HepG2 (cell line): ENCODE results near the gene SYMPK. TPM values are rescaled to one million over a fixed set of nuclear protein-coding genes. Genes with fewer than 3 reads are reported as not detected.

Experiments used
- ATAC-seq: fragments of 200-7000 bp; cut with Tn5 transposase; 3 replicates; pipeline ENCODE4 v1.9.1; 2020; ENCODE audit warnings: mild to moderate bottlenecking, moderate library complexity
- BruUV-seq: library from RNA; stranded (reverse); fragments of 400-500 nt; replicated peaks from 2 replicates; lab custom pipeline; 2021; lab: Mats Ljungman, UMichigan
- CTCF ChIA-PET: fragments of 300-600 bp; formaldehyde crosslinking; extraction: SDS; loops from one replicate; lab custom pipeline; 2021; ENCODE audit warnings: low total read pairs, inconsistent platforms, low intra/inter-chr PET ratio; lab: Yijun Ruan, JAX
- POLR2A ChIA-PET: fragments of 350-600 bp; sonication (Branson Sonifier 250); formaldehyde crosslinking; loops from one replicate; lab custom pipeline; 2020; ENCODE audit warnings: antibody characterized with exemption, inconsistent platforms; lab: Yijun Ruan, JAX
- DNase-seq: peaks from one replicate; pipeline ENCODE4 v3.0.0-alpha.2; 2015; ENCODE audit warnings: low spot score
- FAIRE-seq: peaks from 3 replicates; lab custom pipeline; 2011; peaks lifted over from hg19 to GRCh38; lab: Jason Lieb, UNC
- H2AFZ ChIP-seq: one replicate; pipeline ENCODE4 v1.6.1; 2011; ENCODE audit warnings: low read length, inconsistent platforms
- H3K27ac ChIP-seq: fragments of 300-600 bp; 3 replicates; pipeline ENCODE4 v1.8.0; 2011; ENCODE audit warnings: mixed run types, mild to moderate bottlenecking, mixed read lengths, low read length, inconsistent platforms; ENCODE audit not compliant: insufficient read depth; ENCODE audit errors: extremely low read length
- H3K27me3 ChIP-seq, 2 experiments: fragments of 200-600 bp in 1 of 2; 2 replicates in 1 of 2; 3 replicates in 1 of 2; pipeline versions ENCODE4 v1.6.0 to v1.8.0; 2011; ENCODE audit warnings: low read length in 2 of 2, mild to moderate bottlenecking in 2 of 2, moderate library complexity in 2 of 2, inconsistent platforms in 1 of 2; ENCODE audit not compliant: insufficient read depth in 2 of 2, control insufficient read depth in 1 of 2
- H3K36me3 ChIP-seq, 2 experiments: fragments of 200-600 bp in 1 of 2; replicated peaks in 1 of 2; 2 replicates in 1 of 2; 3 replicates in 1 of 2; pipeline versions ENCODE4 v1.5.1 to v1.8.0; 2011; ENCODE audit warnings: low read length in 2 of 2, inconsistent platforms in 1 of 2; ENCODE audit not compliant: insufficient read depth in 2 of 2, control insufficient read depth in 1 of 2
- H3K4me1 ChIP-seq: 2 replicates; pipeline ENCODE4 v1.5.1; 2012; ENCODE audit warnings: low read length, inconsistent platforms; ENCODE audit not compliant: insufficient read depth
- H3K4me2 ChIP-seq: 2 replicates; pipeline ENCODE4 v1.6.0; 2011; ENCODE audit warnings: low read depth, low read length, inconsistent platforms
- H3K4me3 ChIP-seq, 3 experiments: fragments of 200-600 bp in 1 of 3; sonication (generic), shearing (Covaris generic) in 1 of 3; replicated peaks in 1 of 3; 2 replicates each; pipeline ENCODE4 v1.5.1; 2011 to 2016; ENCODE audit warnings: low read length in 3 of 3, inconsistent platforms in 2 of 3, low read depth in 2 of 3, mild to moderate bottlenecking in 2 of 3, control low read depth in 1 of 3, mixed read lengths in 1 of 3; ENCODE audit not compliant: insufficient read depth in 1 of 3
- H3K79me2 ChIP-seq: one replicate; pipeline ENCODE4 v1.6.1; 2011; ENCODE audit warnings: low read length, inconsistent platforms; ENCODE audit not compliant: insufficient read depth
- H3K9ac ChIP-seq: 2 replicates; pipeline ENCODE4 v1.6.0; 2011; ENCODE audit warnings: mild to moderate bottlenecking, low read depth, low read length, inconsistent platforms; ENCODE audit not compliant: insufficient read depth
- H3K9me3 ChIP-seq: 2 replicates; pipeline ENCODE4 v1.5.1; 2012; ENCODE audit warnings: mild to moderate bottlenecking, low read length
- H4K20me1 ChIP-seq: 2 replicates; pipeline ENCODE4 v1.6.0; 2011; ENCODE audit warnings: inconsistent platforms, mild to moderate bottlenecking, low read length, moderate library complexity; ENCODE audit not compliant: insufficient read depth
- CREM ChIP-seq, 2 experiments: sonication (generic) in 1 of 2; formaldehyde crosslinking in 1 of 2; IDR thresholded peaks; 2 replicates each; pipeline versions ENCODE4 v1.4.0 to v1.6.1; 2016 to 2020; ENCODE audit warnings: antibody characterized with exemption in 1 of 2, mild to moderate bottlenecking in 1 of 2, missing genetic modification reagents in 1 of 2
- EP300 ChIP-seq, 3 experiments: sonication (generic) in 1 of 3; formaldehyde crosslinking in 1 of 3; IDR thresholded peaks; 2 replicates each; pipeline versions ENCODE4 v1.5.1 to v1.6.1; 2011 to 2020; ENCODE audit warnings: low read depth in 2 of 3, low read length in 2 of 3, borderline replicate concordance in 1 of 3, improper control_type of control experiment in 1 of 3, mild to moderate bottlenecking in 1 of 3, missing genetic modification reagents in 1 of 3, moderate library complexity in 1 of 3
- MATR3 ChIP-seq: sonication (generic); formaldehyde crosslinking; IDR thresholded peaks from 2 replicates; pipeline ENCODE4 v1.4.0; 2020; ENCODE audit warnings: missing genetic modification reagents
- NKX3-1 ChIP-seq: sonication (generic); formaldehyde crosslinking; IDR thresholded peaks from 2 replicates; pipeline ENCODE4 v1.5.0; 2020; ENCODE audit warnings: missing genetic modification reagents
- RBFOX2 ChIP-seq: fragments of 200-400 bp; formaldehyde crosslinking; IDR thresholded peaks from 2 replicates; pipeline ENCODE4 v1.6.1; 2017; ENCODE audit warnings: low read depth, mild to moderate bottlenecking, low read length
- REPIN1 ChIP-seq: sonication (generic); formaldehyde crosslinking; IDR thresholded peaks from 2 replicates; pipeline ENCODE4 v1.8.0; 2022; ENCODE audit warnings: missing genetic modification reagents, low read depth, mild to moderate bottlenecking, borderline replicate concordance
- SOX6 ChIP-seq, 2 experiments: fragments of 450-650 bp in 1 of 2; sonication (generic) in 1 of 2; formaldehyde crosslinking in 1 of 2; IDR thresholded peaks; 2 replicates each; pipeline versions ENCODE4 v1.4.0 to v1.6.1; 2017 to 2020; ENCODE audit warnings: antibody characterized with exemption in 1 of 2, mild to moderate bottlenecking in 1 of 2, missing genetic modification reagents in 1 of 2
- ZNF101 ChIP-seq: sonication (generic); formaldehyde crosslinking; IDR thresholded peaks from 2 replicates; pipeline ENCODE4 v1.4.0; 2020; ENCODE audit warnings: mild to moderate bottlenecking, low read depth, missing genetic modification reagents, borderline replicate concordance
- ZNF282 ChIP-seq: fragments of 450-650 bp; IDR thresholded peaks from 2 replicates; pipeline ENCODE4 v1.6.1; 2018; ENCODE audit not compliant: partially characterized antibody
- ZNF558 ChIP-seq: sonication (generic); formaldehyde crosslinking; IDR thresholded peaks from 2 replicates; pipeline ENCODE4 v1.9.0; 2022; ENCODE audit warnings: mild to moderate bottlenecking, missing genetic modification reagents, borderline replicate concordance
- ZNF569 ChIP-seq: sonication (generic); formaldehyde crosslinking; IDR thresholded peaks from 2 replicates; pipeline ENCODE4 v1.5.0; 2020; ENCODE audit warnings: mild to moderate bottlenecking, missing genetic modification reagents, moderate library complexity, borderline replicate concordance
- ZNF652 ChIP-seq: IDR thresholded peaks from 2 replicates; pipeline ENCODE4 v1.6.1; 2016; ENCODE audit warnings: low read depth, borderline replicate concordance
- ZNF724P ChIP-seq: sonication (generic); formaldehyde crosslinking; IDR thresholded peaks from 2 replicates; pipeline ENCODE4 v1.8.0; 2022; ENCODE audit warnings: missing genetic modification reagents, borderline replicate concordance
- ZNF850 ChIP-seq: sonication (generic); formaldehyde crosslinking; conservative IDR thresholded peaks from 2 replicates; pipeline ENCODE4 v1.9.0; 2021; ENCODE audit warnings: mild to moderate bottlenecking, missing genetic modification reagents
- WGBS: methylation state at CpG from one replicate; pipeline ENCODE4 v1.1.6; 2017; ENCODE audit warnings: low lambda C conversion rate; 5-methylcytosine and 5-hydroxymethylcytosine counted together
- in situ Hi-C: cut with HindIII; loops from 2 replicates; pipeline ENCODE4 v1.10.0; 2017; ENCODE audit warnings: low pct_unique_long_range_greater_than_20kb; ENCODE audit not compliant: extremely low pct_ligation_motif_present
- intact Hi-C: fragments of 100-400 bp; cut with micrococcal nuclease; formaldehyde crosslinking; loops from one replicate; pipeline ENCODE4 v1.10.0; 2022; ENCODE audit not compliant: unreplicated experiment
- polyA plus RNA-seq, 8 experiments: library from polyadenylated mRNA; depleted of rRNA in 3 of 8; stranded (reverse) in 7 of 8; unstranded in 1 of 8; fragments of >200 nt; fragmentation: Illumina TruSeq in 4 of 8; extraction: Trizol in 4 of 8; gene quantifications; 2 replicates each; pipeline versions ENCODE4 v1.2.1 to v1.2.3, GENCODE V29; 2011 to 2016; ENCODE audit warnings: low read depth in 4 of 8, missing spikeins in 1 of 8, mixed read lengths in 1 of 8; ENCODE audit not compliant: insufficient read depth in 1 of 8
- total RNA-seq, 5 experiments: library from RNA; depleted of rRNA; stranded (reverse); fragments of >200 nt; fragmentation: Illumina TruSeq; extraction: Trizol; gene quantifications; 2 replicates each; pipeline ENCODE4 v1.2.3, GENCODE V29; 2016; ENCODE audit warnings: low read depth in 1 of 5
- TF ChIP-seq, protein P1 (sequence below): fragments of 450-650 bp; IDR thresholded peaks from 2 replicates; pipeline ENCODE4 v1.6.1; 2017; ENCODE audit warnings: mild to moderate bottlenecking
- TF ChIP-seq, protein P2 (sequence below): sonication (generic); formaldehyde crosslinking; conservative IDR thresholded peaks from 2 replicates; pipeline ENCODE4 v1.4.0; 2020; ENCODE audit warnings: missing genetic modification reagents

Gene SYMPK
- total and polyA plus RNA-seq, 2 of the 13 experiments (the other 11 are each of a cell fraction or from before 2014, with no cell fraction given): 21.9 to 55.7 TPM

DNA sequence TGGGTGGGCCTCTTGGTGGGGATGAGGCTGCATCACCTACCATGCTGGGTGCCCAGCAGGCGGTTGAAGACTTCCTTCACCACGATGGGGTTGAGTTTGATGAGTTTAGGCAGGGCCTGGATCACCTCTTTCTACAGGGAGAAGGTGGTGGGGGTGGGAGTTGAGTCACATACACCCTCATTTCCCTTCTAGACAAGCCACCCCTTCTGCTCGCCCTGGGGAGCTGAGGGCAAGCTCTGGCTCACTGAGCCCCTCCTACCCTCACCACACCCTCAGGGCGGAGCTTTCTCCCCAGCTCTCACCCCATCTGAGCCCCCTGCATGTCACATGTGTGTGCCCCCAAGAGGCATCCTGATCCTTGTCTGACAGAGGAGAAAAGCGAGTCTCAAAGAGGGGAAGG lies 40.2 kb downstream of the SYMPK start:
- POLR2A ChIA-PET: no interaction called here
- intact Hi-C loops: no loop called here
- in situ Hi-C loops: no loop called here

DNA sequence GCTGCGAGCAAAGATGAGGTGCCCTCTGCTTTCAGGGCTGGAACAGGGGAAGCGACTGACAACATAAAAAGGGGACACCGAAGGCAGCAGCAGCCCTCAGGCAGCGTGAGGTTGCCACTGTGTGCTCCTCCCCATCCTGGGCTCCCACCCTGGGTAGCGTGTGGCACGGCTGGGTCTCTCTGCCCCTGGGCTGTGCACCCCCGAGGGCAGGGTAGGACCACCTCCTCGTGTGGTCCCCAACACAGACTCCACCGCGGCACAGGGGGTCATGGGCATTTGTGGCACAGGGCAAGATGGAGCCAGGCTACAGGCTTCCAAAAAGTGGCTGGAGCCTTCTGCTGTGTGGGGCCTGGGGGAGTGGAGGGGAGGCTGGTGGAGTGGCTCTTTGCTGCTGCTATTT lies 41.4 kb downstream of the SYMPK start:
- H3K79me2 ChIP-seq: no peaks in the 10 kb centered on the region
- CTCF ChIA-PET: interaction anchor here (0.6 kb wide), 1 partner anchor 196 kb away, joined by 3 read pairs; no protein-coding TSS in a partner anchor
- no peak for ATAC-seq
- TF ChIP-seq RBFOX2 (0 out of 2 replicates have a peak, but pooled peaks have one; percentile 16), MATR3 (CRISPR knock-in tag) (no peak), ZNF101 (CRISPR knock-in tag) (no peak), CREM (IDR thresholded peaks at IDR 0.05) (no peak), CREM (CRISPR knock-in tag; IDR thresholded peaks at IDR 0.05) (no peak), EP300 (IDR thresholded peaks at IDR 0.05; ENCODE audit: low read depth in 2 of 2, low read length in 2 of 2) (no peak), EP300 (CRISPR knock-in tag; IDR thresholded peaks at IDR 0.05; ENCODE audit: borderline replicate concordance) (no peak), ZNF558 (CRISPR knock-in tag) (no peak), ZNF282 (no peak), ZNF850 (CRISPR knock-in tag) (no peak)
- TF ChIP-seq, protein P1, sequence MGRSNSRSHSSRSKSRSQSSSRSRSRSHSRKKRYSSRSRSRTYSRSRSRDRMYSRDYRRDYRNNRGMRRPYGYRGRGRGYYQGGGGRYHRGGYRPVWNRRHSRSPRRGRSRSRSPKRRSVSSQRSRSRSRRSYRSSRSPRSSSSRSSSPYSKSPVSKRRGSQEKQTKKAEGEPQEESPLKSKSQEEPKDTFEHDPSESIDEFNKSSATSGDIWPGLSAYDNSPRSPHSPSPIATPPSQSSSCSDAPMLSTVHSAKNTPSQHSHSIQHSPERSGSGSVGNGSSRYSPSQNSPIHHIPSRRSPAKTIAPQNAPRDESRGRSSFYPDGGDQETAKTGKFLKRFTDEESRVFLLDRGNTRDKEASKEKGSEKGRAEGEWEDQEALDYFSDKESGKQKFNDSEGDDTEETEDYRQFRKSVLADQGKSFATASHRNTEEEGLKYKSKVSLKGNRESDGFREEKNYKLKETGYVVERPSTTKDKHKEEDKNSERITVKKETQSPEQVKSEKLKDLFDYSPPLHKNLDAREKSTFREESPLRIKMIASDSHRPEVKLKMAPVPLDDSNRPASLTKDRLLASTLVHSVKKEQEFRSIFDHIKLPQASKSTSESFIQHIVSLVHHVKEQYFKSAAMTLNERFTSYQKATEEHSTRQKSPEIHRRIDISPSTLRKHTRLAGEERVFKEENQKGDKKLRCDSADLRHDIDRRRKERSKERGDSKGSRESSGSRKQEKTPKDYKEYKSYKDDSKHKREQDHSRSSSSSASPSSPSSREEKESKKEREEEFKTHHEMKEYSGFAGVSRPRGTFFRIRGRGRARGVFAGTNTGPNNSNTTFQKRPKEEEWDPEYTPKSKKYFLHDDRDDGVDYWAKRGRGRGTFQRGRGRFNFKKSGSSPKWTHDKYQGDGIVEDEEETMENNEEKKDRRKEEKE: no peak
- TF ChIP-seq, protein P2, sequence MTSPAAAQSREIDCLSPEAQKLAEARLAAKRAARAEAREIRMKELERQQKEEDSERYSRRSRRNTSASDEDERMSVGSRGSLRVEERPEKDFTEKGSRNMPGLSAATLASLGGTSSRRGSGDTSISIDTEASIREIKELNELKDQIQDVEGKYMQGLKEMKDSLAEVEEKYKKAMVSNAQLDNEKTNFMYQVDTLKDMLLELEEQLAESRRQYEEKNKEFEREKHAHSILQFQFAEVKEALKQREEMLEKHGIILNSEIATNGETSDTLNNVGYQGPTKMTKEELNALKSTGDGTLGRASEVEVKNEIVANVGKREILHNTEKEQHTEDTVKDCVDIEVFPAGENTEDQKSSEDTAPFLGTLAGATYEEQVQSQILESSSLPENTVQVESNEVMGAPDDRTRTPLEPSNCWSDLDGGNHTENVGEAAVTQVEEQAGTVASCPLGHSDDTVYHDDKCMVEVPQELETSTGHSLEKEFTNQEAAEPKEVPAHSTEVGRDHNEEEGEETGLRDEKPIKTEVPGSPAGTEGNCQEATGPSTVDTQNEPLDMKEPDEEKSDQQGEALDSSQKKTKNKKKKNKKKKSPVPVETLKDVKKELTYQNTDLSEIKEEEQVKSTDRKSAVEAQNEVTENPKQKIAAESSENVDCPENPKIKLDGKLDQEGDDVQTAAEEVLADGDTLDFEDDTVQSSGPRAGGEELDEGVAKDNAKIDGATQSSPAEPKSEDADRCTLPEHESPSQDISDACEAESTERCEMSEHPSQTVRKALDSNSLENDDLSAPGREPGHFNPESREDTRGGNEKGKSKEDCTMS: no peak

More for the DNA sequence above, 40.2 kb downstream of the SYMPK start:
- H3K9me3 ChIP-seq: no peaks in the 10 kb centered on the region
- no TSS peak for BruUV-seq
- H3K4me3 ChIP-seq: no peak overlapping the region
- H3K79me2 ChIP-seq: no peaks in the 10 kb centered on the region
- WGBS: 100% methylated on average over 4 of the region's 5 CpGs
- no peak overlapping the region for H3K9ac ChIP-seq
- H2AFZ ChIP-seq: no peak overlapping the region
- ATAC-seq: no peak
- no peak for FAIRE-seq
- H3K36me3 ChIP-seq: peaks cover 24 to 63% of the 10 kb centered on the region in 2 experiments
- no peak for DNase-seq
- CTCF ChIA-PET: no interaction called here
- H3K4me1 ChIP-seq: no peaks in the 10 kb centered on the region
- no peak for TF ChIP-seq CREM (IDR thresholded peaks at IDR 0.05)
- no peak for TF ChIP-seq CREM (CRISPR knock-in tag; IDR thresholded peaks at IDR 0.05)
- no peak for TF ChIP-seq SOX6 (IDR thresholded peaks at IDR 0.05)
- no peak for TF ChIP-seq SOX6 (CRISPR knock-in tag; IDR thresholded peaks at IDR 0.05)
- TF ChIP-seq ZNF724P: no peak
- no peak for TF ChIP-seq ZNF569 (CRISPR knock-in tag)
- no peak for TF ChIP-seq REPIN1 (CRISPR knock-in tag)
- no peak for TF ChIP-seq NKX3-1
- TF ChIP-seq ZNF652 (CRISPR knock-in tag): no peak
- H3K27me3 ChIP-seq: no peaks in the 10 kb centered on the region
- H3K4me2 ChIP-seq: no peak overlapping the region
- no peaks in the 10 kb centered on the region for H4K20me1 ChIP-seq
- no peak overlapping the region for H3K27ac ChIP-seq

More for the DNA sequence above, 41.4 kb downstream of the SYMPK start:
- BruUV-seq: no TSS peak
- Histone ChIP-seq H3K27me3 (no peaks in the 10 kb centered on the region), H3K9ac (no peak overlapping the region), H2AFZ (no peak overlapping the region), H3K4me2 (no peak overlapping the region), H3K9me3 (no peaks in the 10 kb centered on the region), H3K4me3 (no peak overlapping the region), H3K27ac (no peak overlapping the region), H3K4me1 (no peaks in the 10 kb centered on the region), H4K20me1 (no peaks in the 10 kb centered on the region), H3K36me3 (peaks cover 22 to 51% of the 10 kb centered on the region in 2 experiments)
- POLR2A ChIA-PET: no interaction called here
- WGBS: 70% methylated on average over 4 of the region's 10 CpGs
- FAIRE-seq (no peak), DNase-seq (no peak)
- in situ Hi-C loops (no loop called here), intact Hi-C loops (no loop called here)
